Skeletal muscle cell (primary cell): Measurements from ENCODE around the gene C14orf93.
A peak's percentile ranks its signal among the peaks of the same experiment; 100 is the strongest.
"Not testable (repeated sequence)": the region's sequence is repeated elsewhere in the genome, so short reads cannot be mapped to it uniquely, and the experiment has no call there.

ENCODE experiments used
- DNase-seq: peaks from one replicate; pipeline ENCODE4 v3.0.0-alpha.2; 2010; ENCODE audit warnings: low read depth
- H3K4me3 ChIP-seq: 2 replicates; pipeline ENCODE4 v1.5.1; 2011; ENCODE audit warnings: low read depth, mild to moderate bottlenecking, control low read depth, low read length, moderate library complexity

Gene C14orf93

DNA sequence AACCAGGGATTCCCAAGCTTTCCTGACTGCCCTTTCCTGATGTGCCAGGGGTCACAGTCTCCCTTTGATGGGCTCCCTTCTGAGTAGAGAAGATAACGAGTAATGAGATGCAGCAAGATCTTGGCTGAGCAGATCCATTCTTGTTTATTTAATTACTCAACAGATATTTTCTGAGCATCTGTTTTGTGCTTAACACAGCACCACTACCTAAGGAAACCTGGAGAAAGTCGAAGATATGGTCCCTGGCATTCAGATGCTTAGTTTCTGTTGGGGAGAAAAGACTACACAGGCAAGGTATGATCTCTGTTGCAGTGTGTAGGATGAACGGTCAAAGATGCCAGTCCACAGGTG lies 31.5 kb downstream of the C14orf93 start:
- peak overlapping the region; percentile 91 for H3K4me3 ChIP-seq
- no peak for DNase-seq

DNA sequence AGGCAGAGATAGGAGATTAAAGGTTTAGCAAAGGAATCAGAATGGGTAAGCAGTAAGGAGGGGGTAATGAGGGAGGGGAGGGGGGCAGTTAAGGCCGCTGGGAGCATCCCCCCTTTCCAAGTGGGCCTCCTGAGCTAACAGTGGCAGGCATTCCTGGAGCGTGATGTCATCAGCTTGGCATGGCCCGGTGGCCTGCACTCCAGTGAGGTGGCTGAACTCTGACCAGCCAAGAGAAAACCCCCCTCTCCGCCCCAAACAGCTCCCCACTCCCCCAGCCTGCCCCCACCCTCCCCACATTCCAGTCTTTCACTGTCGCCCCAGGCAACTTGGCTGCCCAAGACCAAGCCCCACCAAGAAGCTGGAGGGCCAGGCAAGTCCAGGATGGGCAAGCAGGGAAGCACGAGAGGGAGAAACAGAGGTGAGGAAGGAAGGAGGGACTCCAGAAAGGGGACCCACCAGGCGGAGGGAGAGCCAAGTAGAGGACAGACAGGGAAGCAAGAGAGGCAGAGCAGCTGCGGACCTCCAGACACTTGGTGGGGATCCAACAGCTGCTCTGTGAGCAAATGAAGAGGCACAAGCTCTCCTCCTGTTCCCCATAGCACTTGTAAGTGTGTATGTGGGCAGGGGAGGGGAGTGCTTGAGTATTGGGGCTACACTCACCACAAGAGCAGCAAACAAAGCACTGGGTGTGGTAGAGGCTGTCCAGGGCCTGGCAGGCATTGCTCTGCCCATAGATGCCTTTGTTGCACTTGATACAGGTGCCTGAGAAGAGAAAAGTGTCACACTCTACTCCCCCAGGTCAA lies 32.1 kb downstream of the C14orf93 start:
- DNase-seq: no peak
- H3K4me3 ChIP-seq: peak overlapping the region; percentile 12

DNA sequence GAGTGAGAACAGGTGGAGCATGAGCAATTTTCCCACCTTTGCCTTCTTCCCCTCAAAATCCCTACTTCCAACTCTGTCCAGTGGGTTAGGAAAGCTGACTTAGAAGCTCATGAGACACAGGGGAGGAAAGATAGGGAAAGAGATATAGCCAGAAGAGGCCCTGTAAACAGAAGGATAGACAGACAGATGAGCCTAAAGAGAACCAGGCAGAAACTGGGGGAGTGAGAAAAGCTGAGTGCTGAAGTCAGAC lies 32.6 kb downstream of the C14orf93 start:
- DNase-seq: no peak
- H3K4me3 ChIP-seq: peak overlapping the region; percentile 15

DNA sequence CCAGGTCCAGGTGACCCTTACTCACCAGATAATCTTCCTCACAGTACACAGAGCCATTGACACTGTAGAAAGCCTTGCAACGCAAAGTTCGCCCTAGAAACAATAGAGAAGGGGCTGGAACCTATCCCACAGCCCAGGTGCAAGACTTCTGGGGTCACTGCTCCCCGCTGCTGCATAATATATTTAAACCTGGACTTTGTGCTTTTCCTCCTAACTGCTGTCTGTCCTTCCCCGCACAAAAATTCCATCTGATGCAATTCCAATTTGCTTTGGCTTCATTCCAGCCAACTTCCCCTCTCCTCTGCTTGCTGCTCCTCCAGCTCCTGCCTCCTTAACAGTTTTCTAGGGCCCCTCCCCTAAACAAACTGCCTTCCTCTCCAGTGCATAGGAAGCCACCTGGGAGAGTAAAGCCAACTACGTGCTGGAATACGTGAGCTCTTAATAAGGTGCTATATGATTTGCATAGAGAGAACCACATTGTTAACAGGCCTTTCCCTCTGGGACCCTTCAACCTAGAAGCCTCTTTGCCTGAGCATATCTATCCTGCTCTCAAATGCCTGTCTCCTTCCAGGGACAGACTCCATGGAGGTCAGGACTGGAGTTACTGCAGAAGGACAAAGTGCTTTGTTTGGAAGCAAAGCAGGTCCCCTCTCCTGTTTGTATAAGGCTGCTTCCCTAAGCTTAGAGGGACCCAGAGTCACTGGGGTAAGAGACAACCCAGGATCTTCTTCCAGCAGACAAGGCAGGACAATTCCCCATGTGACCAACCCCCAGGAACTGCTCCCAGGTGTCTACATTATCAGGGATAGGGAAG lies 33.1 kb downstream of the C14orf93 start:
- no peak for DNase-seq
- peak overlapping the region; percentile 15 for H3K4me3 ChIP-seq

DNA sequence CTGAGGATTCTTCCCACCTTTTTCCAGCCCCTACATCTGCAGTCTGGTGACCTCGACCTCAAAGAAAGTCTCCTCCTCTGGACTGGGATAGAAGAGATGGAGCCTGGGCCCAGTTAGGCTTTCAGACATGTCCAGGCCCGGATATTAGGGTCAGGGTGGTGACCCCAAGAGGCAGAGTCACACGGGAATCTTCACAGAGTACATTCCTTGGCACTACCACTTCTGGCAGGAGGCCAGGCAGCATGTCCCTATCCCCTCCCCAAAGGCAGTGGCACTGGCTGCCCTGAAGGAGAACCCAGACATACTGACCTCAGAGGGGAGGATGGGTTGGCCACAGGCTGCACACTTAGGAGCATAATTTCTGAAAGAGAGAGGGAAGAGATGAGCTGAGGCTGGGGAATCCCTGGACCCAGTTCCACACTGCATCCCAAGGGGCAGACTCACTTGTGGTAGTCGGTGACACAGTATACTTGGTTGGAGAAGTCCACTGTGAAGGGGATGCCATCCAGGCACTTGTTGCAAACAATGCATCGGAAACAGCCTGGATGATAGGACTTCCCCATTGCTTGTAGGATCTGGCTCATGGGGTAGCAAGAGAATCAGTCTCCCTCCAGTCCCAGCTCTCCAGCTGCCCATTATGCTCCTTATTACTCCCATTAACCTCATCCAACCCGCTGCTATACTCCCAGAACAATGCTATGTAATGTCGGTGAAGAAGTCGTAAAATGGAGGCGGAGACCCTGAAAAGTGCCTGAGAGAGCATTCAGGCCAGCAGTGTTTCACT lies 35.2 kb downstream of the C14orf93 start:
- no peak overlapping the region for H3K4me3 ChIP-seq
- DNase-seq: no peak

DNA sequence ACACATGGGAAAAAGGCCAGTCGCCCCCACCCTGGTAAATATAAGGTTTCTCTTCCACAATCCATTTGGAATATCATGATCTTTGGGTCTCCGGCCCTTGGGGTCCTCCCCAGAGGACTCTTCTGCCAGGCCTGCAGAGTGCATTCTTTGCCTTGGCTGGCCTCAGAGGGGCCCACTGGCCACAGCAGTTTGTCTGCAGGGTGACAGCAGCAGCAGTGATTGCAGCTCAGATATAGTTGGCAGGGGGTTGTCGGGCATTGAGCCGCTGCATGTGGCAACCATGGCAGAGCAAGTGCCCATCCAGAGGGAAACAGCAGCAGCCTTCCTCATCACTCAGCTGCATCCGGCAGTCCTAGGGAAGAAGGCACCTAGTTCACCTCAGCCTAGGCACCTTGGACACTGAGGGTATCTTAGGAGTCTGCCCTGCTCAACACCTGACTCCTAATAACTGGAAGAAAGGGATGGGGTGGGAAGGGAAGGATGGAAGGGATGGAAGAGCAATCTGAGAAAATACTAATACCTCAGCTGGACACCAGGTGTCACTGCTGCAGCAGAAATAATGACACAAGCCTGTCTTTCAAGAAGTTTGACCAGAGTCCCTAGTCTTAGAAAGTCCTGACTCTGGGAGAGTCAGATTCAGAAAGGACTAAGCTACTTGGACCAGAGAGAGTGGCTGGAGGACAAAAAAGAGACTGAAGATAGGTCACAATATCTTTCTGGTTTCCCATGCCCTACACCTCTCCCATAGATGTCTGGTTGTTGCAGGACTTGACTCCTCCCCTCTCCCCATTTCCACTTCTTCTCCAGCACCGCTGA lies 36.5 kb downstream of the C14orf93 start:
- H3K4me3 ChIP-seq: no peak overlapping the region
- DNase-seq: no peak

DNA sequence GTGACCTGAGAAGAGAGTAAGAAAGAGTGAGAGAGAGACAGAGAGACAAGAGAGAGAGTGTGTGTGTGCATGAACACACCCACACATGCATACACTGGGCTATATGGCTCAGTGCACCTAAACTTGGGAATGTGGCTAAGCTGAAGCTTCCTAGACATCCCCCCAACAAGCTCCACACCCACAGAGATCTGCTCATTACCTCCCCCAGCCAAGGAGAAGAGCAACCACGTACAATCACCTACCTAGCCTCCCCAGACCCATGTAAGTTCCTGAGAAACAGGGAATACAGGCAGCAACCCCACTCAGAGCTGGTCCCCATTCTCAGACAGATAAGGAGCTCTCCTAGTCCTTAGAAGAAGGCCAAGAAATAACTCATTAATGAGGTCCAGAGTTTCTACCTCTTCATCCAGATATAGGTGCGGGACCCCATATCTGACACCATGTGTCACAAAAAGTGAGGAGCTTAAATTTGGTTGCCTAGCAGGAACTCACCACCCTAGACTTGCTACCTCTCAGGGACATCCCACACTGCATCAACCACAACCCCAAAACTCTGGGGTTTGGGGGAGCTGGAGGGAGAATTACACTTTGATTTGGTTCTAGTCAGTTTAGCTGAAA lies 37.5 kb downstream of the C14orf93 start:
- no peak for DNase-seq
- H3K4me3 ChIP-seq: no peak overlapping the region

DNA sequence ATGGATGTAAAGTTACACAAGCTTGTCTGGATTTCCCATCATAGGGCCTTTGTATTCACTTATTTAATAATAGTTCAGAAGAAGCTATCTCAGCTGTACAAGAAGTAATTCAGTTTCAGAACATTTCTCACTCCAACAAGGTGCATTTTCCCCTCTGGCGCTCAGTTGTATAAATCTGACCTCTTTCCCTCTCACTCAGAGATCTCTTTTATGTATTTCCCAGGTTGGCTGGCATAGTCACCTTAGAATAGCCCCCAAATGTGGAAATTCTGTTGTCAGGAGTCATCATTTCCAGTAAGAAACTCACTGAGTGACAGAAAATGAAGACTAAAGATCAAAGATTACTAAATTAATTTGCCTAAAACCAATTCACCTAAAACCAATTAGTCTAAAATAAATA lies 38.8 kb downstream of the C14orf93 start:
- DNase-seq: no peak

DNA sequence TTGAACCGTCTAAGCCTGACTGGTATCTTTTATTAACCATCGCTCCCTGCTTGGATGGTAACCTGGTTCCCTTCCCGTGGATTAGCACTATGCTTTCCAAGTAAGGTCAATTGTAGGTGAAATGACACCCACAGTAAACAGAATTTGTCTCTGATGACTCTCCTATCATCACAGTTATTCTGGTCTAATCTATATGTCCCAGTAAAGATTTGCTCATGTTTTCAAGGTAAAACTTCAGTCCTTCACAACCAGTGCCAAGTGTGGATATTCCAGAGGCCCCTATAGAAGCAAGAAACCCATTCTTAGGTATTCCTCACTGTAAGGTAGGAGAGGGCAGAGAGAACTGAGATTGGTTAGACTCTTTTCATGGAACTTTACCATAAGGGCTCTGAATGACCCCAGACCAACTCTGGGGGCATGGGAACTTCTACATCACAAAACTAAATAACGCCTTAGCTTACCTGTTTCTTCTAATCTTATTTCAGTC lies 43.1 kb downstream of the C14orf93 start:
- no peak for DNase-seq
- H3K4me3 ChIP-seq: no peak overlapping the region

More for the DNA sequence above, 38.8 kb downstream of the C14orf93 start:
- no peak overlapping the region for H3K4me3 ChIP-seq

DNA sequence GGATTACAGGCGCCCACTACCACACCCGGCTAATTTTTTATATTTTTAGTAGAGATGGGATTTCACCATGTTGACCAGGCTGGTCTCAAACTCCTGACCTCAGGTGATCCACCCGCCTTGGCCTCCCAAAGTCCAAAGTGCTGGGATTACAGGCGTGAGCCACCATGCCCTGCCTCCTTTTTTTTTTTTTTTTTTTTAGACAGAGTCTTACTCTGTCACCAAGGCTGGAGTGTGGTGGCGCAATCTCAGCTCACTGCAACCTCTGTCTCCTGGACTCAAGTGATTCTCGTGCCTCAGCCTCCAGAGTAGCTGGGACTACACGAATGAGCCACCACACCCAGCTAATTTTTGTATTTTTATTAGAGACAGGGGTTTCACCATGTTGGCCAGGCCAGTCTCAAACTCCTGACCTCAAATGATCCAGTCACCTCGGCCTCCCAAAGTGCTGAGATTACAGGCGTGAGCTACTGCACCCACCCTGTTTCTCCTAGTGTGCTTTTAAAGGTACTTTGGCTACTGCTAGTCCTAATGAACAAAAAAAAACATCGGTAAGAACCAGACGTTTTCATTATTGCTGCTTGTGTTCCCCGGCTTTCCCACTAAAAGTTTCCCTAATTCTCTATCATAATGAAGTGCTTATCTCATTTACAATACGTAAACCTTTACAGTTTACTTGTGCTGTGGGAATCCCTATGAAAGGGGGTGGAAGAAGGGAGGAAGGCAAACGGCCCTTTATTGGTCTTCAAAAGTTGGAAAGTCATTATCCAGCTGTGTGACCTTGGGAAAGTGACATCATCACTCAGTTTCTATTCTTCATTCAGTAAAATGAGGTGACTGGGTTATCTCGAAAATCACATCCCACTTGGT lies 43.8 kb downstream of the C14orf93 start:
- DNase-seq: not testable (repeated sequence)

DNA sequence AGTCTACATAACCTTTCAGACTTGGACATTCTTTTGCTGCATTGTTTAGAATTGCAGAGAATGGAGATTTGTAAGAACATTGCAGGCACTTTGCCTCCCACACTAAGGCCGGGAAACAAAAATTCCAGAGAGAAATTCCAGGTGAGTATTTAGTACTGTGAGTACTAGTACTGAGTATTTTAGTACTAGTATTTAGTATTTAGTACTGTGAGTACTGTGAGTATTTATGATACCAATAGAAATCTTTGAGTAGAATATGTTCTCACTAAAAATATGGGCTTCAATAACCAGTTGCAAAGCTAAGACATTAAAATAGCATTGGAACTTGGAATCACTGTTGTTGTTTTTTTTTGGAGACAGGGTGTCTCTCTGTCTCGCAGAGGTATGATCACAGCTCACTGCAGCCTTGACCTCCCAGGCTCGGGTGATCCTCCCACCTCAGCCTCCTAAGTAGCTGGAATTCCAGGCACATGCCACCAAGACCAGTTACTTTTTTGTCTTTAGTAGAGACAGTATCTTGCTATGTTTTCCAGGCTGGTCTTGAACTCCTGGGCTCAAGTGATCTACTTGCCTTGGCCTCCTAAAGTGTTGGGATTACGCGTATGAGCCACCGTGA lies 47.8 kb downstream of the C14orf93 start:
- DNase-seq: no peak
- no peak overlapping the region for H3K4me3 ChIP-seq

More for the DNA sequence above, 43.8 kb downstream of the C14orf93 start:
- not testable (repeated sequence) for H3K4me3 ChIP-seq

DNA sequence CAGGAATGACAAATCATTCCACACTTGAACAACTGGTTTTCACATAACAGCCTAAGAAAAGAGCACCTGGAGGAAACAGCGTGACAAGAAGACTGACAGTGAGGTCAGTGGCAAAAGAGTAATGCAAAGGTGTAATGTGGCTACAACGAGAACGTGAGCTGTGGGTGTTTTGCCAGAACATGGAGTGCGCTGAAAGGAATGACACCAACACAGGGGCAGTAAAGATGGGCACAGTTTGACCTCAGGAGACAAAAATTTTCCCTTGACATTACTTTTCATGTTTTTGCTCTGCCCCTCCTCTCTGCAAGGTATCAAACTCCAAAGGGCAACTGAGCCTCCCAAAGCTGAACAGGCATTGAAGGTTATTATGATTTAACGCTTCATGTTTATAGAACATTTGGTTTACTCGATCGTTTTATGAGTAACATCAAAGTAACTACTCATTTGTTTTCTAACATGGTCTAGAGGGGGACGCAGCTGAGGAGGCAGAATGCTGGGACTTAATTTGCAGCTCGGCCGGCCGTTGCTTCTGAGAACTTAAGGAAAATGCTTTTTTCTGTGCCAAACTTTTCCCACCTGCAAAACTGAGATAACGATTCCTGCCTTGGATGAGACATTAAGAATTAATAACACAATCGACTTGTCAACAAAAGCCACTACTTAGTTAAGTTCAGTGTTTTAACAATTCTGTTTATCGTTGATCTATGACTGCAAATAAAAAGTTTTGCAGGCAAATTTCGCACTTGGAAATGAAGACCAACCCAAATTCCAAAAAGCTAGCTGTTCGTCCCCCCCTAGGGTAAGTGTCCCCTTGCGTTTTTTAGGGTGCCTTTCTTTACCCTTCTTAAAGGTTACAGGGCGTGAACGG lies 54.0 kb downstream of the C14orf93 start:
- peak overlapping the region; percentile 70 for H3K4me3 ChIP-seq
- DNase-seq: no peak

DNA sequence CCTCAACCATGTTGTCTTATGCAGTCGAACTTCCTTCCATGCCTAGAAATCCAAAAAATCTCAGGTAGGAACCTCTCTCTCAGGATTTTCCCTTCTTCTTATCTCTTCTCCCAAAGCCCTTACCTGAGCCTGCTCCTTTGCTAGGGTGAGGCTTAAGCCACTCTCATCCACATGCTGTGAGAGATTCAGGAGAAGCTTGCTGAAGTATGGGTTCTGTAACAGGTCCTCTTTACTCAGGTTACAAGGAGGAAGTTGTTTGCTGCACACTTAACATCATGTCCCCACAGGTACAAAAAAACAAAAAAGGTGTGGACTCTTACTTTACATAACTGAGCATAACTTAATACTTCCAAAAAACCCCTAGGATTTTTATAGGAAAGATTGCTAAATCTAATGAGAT lies 57.5 kb downstream of the C14orf93 start:
- H3K4me3 ChIP-seq: no peak overlapping the region
- DNase-seq: no peak

DNA sequence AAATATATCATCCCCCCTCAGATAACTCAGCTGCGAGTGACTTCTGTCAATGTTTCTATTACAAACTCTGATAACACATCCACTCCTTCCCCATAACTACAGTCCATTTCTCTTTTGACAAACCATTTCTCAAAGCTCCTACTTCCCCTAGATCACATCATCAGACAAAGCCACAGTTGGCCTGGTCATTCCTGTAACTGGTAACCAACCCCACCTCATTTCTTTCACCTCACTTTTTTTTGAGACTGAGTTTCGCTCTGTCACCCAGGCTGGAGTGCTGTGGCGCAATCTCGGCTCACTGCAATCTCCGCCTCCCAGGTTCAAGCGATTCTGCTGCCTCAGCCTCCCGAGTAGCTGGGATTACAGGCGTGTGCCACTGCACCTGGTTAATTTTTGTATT lies 58.1 kb downstream of the C14orf93 start:
- not testable (repeated sequence) for H3K4me3 ChIP-seq, DNase-seq

DNA sequence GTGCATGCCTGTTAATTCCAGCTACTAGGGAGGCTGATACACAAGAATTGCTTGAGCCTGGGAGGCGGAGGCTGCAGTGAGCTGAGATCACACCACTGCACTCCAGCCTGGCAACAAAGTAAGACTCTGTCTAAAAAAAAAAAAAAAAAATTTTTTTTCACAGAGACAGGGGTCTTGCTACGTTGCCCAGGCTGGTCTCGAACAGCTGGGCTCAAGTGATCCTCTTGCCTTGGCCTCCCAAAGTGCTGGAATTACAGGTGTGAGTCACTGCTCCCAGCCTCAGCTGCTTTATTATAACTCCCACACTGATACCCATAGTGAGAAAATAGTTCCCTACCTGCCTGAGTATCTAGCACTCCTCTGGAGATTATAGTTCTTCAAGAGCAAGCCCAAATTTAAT lies 64.3 kb downstream of the C14orf93 start:
- H3K4me3 ChIP-seq: no peak overlapping the region
- no peak for DNase-seq

DNA sequence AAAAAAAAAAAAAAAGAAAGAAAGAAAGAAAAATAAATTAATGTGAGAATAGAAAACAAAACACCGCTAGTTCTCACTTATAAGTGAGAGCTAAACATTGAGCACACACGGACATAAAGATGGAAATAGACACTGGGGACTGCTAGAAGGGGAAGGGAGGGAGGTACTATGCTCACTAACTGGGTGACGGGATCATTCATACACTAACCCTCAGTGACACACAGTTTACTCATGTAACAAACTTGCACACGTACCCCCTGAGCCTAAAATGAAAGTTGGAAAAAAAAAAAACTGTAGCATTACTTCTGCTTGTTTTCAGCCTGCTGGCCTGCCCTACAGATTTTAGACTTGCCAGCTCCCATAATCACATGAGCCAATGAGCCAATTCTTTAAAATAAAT lies 70.3 kb downstream of the C14orf93 start:
- no peak overlapping the region for H3K4me3 ChIP-seq
- DNase-seq: no peak
